K562 treated with DMSO at 1 percent for 24 hours (cell line): ENCODE measurements around the gene GFPT2. TPM values are rescaled to one million over a fixed set of nuclear protein-coding genes. Genes with fewer than 3 reads are reported as not detected.

Source experiments
- total RNA-seq: library from RNA; unstranded; fragments of 300-600 nt; gene quantifications from 2 replicates; pipeline ENCODE4 v1.2.3, GENCODE V29; 2022; ENCODE audit warnings: low read depth; ENCODE audit not compliant: insufficient read depth

GFPT2 gene
- total RNA-seq, result 0.42 and 0.90 TPM in 2 replicates

DNA sequence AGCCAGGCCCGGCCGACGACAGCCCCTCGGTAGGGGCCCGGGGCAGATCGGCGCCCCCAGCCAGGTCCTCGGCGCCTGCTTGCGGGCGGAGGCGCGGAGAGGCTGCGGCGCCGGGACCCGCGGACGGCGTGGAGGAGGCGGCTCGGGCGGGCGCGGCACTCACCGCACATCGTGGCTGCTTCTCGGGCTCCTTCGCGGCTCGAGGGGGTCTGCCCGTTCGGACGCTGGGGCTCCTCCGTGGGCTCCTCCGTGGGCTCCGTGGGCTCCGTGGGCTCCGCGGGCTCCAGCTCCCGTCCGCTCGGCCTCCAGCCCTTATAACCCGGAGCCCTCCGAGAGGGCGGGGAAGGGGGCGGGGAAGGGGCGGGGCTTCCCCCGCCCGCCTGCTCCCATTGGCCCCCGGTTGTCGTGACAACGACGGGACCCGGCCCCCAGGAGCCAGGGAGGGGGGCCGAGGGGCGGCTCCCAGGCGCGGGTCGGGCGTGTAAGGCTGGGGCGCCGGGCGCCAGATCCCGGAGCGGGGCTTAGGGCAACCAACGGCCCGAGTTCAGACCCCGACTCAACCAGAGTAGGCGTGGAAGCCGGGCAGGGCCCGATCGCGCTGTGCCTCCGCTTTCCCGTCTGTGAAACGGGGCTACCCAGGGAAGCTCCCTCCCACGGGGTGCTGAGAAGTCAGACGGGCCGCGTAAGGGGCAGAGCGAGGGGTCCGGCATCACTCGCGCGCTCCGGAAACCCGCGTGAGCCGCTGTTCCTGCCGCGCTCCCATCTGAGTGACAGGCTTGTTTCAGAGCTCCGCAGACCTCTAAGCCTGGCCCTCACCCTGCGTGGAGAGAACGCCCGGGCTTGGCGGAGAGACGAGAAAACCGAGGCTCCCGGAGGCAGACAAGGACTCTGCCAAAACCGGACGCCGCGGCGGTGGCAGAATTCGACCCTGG is at the start of gene GFPT2:
Gene GFPT2, minus strand, starts transcription at position 289 of the 932 bp plus-strand sequence. Its CDS starts 119 bp downstream, at position 170.

DNA sequence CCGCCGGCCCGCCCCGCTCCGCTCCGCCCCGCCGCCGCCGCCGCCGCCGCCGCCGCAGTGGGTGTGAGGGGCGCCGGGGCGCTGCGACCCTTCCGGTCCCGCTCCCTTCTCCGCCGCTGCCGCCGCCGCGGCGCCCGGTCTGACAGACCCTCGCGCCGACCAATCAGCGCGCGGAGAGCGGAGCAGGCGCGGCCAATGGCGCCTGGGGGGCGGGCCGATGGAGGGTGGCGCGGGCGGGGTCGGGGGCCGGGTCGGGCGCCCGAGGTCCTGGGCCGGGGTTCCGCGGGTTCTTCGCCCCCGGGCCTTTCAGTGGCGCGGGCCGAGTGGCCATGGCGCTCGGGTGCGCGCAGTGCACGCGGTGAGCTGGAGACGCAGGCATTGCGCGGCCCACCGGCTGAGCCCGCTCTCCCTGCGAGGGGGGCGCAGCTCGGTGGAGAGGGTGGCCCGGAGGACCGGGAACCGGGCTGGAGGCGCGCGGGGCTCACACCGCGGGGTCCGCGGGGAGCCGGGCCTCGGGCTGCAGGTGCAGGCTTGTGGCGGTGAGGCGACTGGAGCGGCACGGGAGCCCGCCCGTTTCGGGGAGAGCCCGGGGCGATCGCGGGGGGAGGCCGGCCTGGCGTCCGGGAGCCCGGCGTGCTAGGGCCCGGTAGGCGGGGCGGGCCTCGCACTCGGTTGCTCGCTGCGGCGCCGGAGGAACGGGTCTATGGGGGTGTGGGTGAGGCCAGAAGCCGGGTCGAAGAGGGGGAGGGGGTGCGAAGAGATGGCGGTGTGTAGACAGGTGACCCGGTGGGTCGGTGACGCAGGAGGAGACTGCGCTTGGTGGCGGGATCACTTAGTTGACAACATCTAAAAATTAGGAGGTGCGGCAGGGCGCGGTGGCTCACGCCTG is 60.9 kb downstream of the GFPT2 start, which contains the start of gene MAPK9:
Gene MAPK9, minus strand, starts transcription at position 141 of the 889 bp plus-strand sequence. CDS start 11,522 bp downstream, outside the sequence.

Other genes with a start within 250 kb of the GFPT2 start
- 0.90 and 1.1 TPM in 2 replicates for gene RASGEF1C, start 144.1 kb downstream of the GFPT2 start, total RNA-seq
- gene MAPK9, start 61.3 kb downstream of the GFPT2 start, total RNA-seq, result 29.1 and 34.8 TPM in 2 replicates
- 8.2 and 10.7 TPM in 2 replicates for gene CNOT6, start 141.0 kb upstream of the GFPT2 start, total RNA-seq
- gene SCGB3A1, start 238.2 kb upstream of the GFPT2 start, total RNA-seq, result not detected in 2 replicates